SK-N-SH treated with all-trans-retinoic acid at 6 μM for 48 hours (cell line): ENCODE data around the gene CLEC20A.

ENCODE experiments used
- ATAC-seq: fragments of 200-7000 bp; cut with Tn5 transposase; 3 replicates; pipeline ENCODE4 v1.9.1; 2020; ENCODE audit warnings: mild to moderate bottlenecking, moderate library complexity
- ARNTL ChIP-seq: fragments of 450-650 bp; formaldehyde crosslinking; IDR thresholded peaks from 2 replicates; pipeline ENCODE4 v1.5.0; 2020; ENCODE audit warnings: low read depth, mild to moderate bottlenecking, moderate library complexity, borderline replicate concordance
- BACH2 ChIP-seq: fragments of 250-450 bp; sonication (Bioruptor Pico); IDR thresholded peaks from 2 replicates; pipeline ENCODE4 v1.9.0; 2021; ENCODE audit warnings: mild to moderate bottlenecking, borderline replicate concordance
- CSDC2 ChIP-seq: fragments of 250-450 bp; sonication (Bioruptor Pico); IDR thresholded peaks from 2 replicates; pipeline ENCODE4 v1.5.0; 2020; ENCODE audit warnings: mild to moderate bottlenecking, moderate library complexity
- GLIS3 ChIP-seq: fragments of 250-450 bp; sonication (Bioruptor Pico); IDR thresholded peaks from 2 replicates; pipeline ENCODE4 v1.5.0; 2020; ENCODE audit warnings: mild to moderate bottlenecking, moderate library complexity
- ISL1 ChIP-seq: fragments of 250-450 bp; sonication (Bioruptor Pico); IDR thresholded peaks from 2 replicates; pipeline ENCODE4 v2.1.2; 2022; ENCODE audit warnings: mild to moderate bottlenecking, moderate library complexity
- OSR1 ChIP-seq: fragments of 250-450 bp; sonication (Bioruptor Pico); IDR thresholded peaks from 2 replicates; pipeline ENCODE4 v1.8.0; 2022; ENCODE audit warnings: moderate library complexity, mild to moderate bottlenecking, inconsistent platforms
- PPARA ChIP-seq: fragments of 250-450 bp; sonication (Bioruptor Pico); IDR thresholded peaks from 2 replicates; pipeline ENCODE4 v1.5.0; 2020; ENCODE audit warnings: mild to moderate bottlenecking, borderline replicate concordance
- RARB ChIP-seq: fragments of 250-450 bp; sonication (Bioruptor Pico); IDR thresholded peaks from 2 replicates; pipeline ENCODE4 v1.8.0; 2021; ENCODE audit warnings: mild to moderate bottlenecking, moderate library complexity
- SNAI2 ChIP-seq: fragments of 250-450 bp; sonication (Bioruptor Pico); IDR thresholded peaks from 2 replicates; pipeline ENCODE4 v1.5.0; 2020; ENCODE audit warnings: mild to moderate bottlenecking, moderate library complexity
- TCF4 ChIP-seq: fragments of 250-450 bp; sonication (Bioruptor Pico); IDR thresholded peaks from 2 replicates; pipeline ENCODE4 v1.8.0; 2021; ENCODE audit warnings: mild to moderate bottlenecking, moderate library complexity, borderline replicate concordance
- TOX ChIP-seq: fragments of 250-450 bp; sonication (Bioruptor Pico); IDR thresholded peaks from 2 replicates; pipeline ENCODE4 v1.8.0; 2021; ENCODE audit warnings: mild to moderate bottlenecking, moderate library complexity, borderline replicate concordance
- ZC3H10 ChIP-seq: fragments of 250-450 bp; sonication (Bioruptor Pico); IDR thresholded peaks from 2 replicates; pipeline ENCODE4 v1.5.1; 2021; ENCODE audit warnings: mild to moderate bottlenecking, moderate library complexity
- ZFP3 ChIP-seq: fragments of 250-450 bp; sonication (Bioruptor Pico); IDR thresholded peaks from 2 replicates; pipeline ENCODE4 v1.5.0; 2020; ENCODE audit warnings: mild to moderate bottlenecking, moderate library complexity
- ZFP30 ChIP-seq: fragments of 450-650 bp; formaldehyde crosslinking; IDR thresholded peaks from 2 replicates; pipeline ENCODE4 v1.5.0; 2022; ENCODE audit warnings: mild to moderate bottlenecking, moderate library complexity
- ZNF565 ChIP-seq: fragments of 450-650 bp; formaldehyde crosslinking; conservative IDR thresholded peaks from 2 replicates; pipeline ENCODE4 v1.5.0; 2020; ENCODE audit warnings: low read depth, mild to moderate bottlenecking, moderate library complexity
- ZNF70 ChIP-seq: fragments of 450-650 bp; formaldehyde crosslinking; IDR thresholded peaks from 2 replicates; pipeline ENCODE4 v1.5.0; 2020; ENCODE audit warnings: mild to moderate bottlenecking, moderate library complexity
- ZNF8 ChIP-seq: fragments of 450-650 bp; formaldehyde crosslinking; IDR thresholded peaks from 2 replicates; pipeline ENCODE4 v1.5.0; 2020; ENCODE audit warnings: mild to moderate bottlenecking, moderate library complexity
- TF ChIP-seq, protein P1 (sequence below): fragments of 250-450 bp; sonication (Bioruptor Pico); IDR thresholded peaks from 2 replicates; pipeline ENCODE4 v1.8.0; 2021; ENCODE audit warnings: low read depth, mild to moderate bottlenecking, moderate library complexity, borderline replicate concordance
- TF ChIP-seq, protein P2 (sequence below): fragments of 250-450 bp; sonication (Bioruptor Pico); IDR thresholded peaks from 2 replicates; pipeline ENCODE4 v1.5.1; 2021; ENCODE audit warnings: mild to moderate bottlenecking, moderate library complexity
- TF ChIP-seq, protein P3 (sequence below): fragments of 250-450 bp; sonication (Bioruptor Pico); IDR thresholded peaks from 2 replicates; pipeline ENCODE4 v1.5.1; 2020; ENCODE audit warnings: low read depth, mild to moderate bottlenecking, moderate library complexity
- TF ChIP-seq, protein P4 (sequence below): fragments of 250-450 bp; sonication (Bioruptor Pico); IDR thresholded peaks from 2 replicates; pipeline ENCODE4 v1.8.0; 2020; ENCODE audit warnings: mild to moderate bottlenecking, moderate library complexity, borderline replicate concordance

The CLEC20A gene

DNA sequence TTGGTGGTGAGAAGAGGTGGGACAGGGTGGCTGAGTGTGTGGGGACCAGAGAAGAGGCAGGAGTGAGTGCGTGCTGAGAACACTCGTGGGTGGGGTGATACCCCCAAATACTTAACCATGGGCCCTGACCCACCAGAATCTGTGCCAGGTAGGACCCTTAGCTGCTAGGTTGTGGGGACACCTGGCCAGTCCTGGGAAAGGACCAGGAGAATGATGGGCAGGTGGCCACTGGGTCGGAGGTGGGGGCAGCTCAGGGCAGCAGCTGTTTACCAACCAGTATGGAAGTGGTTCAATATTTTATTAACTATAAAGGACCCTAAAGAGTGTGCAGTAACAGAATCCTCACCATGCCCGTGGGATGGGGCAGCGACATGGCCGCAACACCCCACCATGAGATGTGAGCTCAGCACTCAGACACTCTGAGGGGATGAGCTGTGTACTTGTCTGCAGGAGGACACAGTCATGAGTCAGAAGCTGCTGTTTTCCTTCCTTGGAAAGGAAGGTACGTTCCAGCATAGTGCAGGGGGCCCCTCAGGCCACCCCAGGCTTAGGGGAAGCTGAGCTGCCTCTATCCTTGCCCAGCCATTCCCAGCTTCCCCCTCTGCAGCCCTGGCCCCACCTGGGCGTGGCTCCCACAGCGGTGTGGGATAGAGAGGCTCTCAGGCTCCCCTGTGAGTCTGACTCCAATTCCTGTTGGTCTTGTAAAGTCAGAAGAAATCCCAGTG, 41.6 kb upstream of the CLEC20A start (continued):
- TF ChIP-seq OSR1 (CRISPR knock-in tag): no peak
- TF ChIP-seq, all 23 proteins: peak for 0

DNA sequence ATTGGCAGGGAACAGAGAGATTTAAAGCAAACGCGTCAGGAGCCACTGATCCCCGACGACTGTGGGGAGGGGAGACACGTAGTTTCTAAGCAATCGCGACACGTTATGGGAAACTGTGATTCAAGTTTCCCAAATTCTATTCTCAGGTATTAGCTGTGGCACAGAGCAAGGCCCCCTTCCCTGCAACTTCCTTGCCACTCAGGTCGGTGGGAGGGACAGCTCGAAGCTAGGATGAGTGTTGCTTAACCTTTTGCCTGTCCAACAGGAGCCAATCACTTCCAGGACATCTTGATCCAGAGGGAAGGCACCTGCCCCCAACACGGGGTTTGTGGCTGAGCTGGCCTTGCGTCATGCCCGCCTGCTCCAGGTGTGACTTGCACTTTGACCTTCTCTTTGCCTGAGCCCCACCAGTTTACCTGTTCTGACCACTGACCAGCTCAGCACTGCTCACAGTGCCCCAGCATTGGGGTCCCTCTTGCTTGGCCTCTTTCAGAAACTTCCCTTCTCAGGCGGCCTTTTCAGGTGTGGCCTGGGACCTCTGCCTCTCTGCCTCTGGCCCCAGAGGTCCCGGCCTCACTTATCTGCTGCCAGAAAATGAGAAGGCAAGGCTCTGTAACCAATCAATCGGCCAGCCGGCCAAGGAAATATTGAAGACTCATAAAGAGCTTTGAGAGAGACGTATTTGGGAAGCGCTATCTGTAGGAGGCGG, 40.8 kb upstream of the CLEC20A start:
- ATAC-seq: no peak
- TF ChIP-seq TOX (CRISPR knock-in tag) (no peak), ZC3H10 (CRISPR knock-in tag) (no peak), ARNTL (CRISPR knock-in tag) (no peak), GLIS3 (no peak), SNAI2 (no peak), RARB (CRISPR knock-in tag) (no peak), BACH2 (CRISPR knock-in tag) (no peak)
- TF ChIP-seq, protein P1, sequence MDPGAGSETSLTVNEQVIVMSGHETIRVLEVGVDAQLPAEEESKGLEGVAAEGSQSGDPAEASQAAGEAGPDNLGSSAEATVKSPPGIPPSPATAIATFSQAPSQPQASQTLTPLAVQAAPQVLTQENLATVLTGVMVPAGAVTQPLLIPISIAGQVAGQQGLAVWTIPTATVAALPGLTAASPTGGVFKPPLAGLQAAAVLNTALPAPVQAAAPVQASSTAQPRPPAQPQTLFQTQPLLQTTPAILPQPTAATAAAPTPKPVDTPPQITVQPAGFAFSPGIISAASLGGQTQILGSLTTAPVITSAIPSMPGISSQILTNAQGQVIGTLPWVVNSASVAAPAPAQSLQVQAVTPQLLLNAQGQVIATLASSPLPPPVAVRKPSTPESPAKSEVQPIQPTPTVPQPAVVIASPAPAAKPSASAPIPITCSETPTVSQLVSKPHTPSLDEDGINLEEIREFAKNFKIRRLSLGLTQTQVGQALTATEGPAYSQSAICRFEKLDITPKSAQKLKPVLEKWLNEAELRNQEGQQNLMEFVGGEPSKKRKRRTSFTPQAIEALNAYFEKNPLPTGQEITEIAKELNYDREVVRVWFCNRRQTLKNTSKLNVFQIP (CRISPR knock-in tag): no peak
- TF ChIP-seq, protein P2, sequence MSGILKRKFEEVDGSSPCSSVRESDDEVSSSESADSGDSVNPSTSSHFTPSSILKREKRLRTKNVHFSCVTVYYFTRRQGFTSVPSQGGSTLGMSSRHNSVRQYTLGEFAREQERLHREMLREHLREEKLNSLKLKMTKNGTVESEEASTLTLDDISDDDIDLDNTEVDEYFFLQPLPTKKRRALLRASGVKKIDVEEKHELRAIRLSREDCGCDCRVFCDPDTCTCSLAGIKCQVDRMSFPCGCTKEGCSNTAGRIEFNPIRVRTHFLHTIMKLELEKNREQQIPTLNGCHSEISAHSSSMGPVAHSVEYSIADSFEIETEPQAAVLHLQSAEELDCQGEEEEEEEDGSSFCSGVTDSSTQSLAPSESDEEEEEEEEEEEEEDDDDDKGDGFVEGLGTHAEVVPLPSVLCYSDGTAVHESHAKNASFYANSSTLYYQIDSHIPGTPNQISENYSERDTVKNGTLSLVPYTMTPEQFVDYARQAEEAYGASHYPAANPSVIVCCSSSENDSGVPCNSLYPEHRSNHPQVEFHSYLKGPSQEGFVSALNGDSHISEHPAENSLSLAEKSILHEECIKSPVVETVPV (CRISPR knock-in tag): no peak
- TF ChIP-seq, protein P3, sequence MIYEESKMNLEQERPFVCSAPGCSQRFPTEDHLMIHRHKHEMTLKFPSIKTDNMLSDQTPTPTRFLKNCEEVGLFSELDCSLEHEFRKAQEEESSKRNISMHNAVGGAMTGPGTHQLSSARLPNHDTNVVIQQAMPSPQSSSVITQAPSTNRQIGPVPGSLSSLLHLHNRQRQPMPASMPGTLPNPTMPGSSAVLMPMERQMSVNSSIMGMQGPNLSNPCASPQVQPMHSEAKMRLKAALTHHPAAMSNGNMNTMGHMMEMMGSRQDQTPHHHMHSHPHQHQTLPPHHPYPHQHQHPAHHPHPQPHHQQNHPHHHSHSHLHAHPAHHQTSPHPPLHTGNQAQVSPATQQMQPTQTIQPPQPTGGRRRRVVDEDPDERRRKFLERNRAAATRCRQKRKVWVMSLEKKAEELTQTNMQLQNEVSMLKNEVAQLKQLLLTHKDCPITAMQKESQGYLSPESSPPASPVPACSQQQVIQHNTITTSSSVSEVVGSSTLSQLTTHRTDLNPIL (CRISPR knock-in tag): no peak

DNA sequence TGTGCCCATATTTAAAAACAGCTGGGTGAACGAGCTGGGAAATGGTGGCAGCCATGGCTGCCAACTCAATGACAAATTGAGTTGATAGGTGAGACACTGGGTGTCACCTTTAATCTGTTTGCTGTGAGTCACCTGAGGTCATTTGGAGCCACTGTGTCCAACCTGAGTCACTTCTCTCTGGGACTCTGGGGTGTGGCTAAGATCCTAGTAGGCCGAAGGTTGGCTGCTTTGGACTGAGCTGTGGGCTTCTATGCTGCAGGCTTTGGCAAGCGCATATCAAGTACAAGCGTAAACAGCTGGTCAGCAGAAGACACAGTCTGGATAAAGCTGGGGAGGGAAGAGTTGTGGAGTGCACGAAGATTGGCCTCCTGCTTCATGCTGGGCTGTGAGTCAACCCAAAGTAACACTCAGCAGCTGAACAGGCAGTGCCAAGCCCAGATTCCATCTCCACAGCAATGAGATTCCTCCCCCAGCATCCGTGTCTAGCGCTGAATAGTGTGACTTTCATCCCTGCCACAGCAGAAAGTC, 40.1 kb upstream of the CLEC20A start:
- TF ChIP-seq ZFP3 (no peak), ISL1 (no peak), GLIS3 (no peak), TCF4 (CRISPR knock-in tag) (no peak), ZC3H10 (CRISPR knock-in tag) (no peak), TOX (CRISPR knock-in tag) (no peak), ARNTL (CRISPR knock-in tag) (no peak), PPARA (CRISPR knock-in tag) (no peak), ZNF70 (no peak), OSR1 (CRISPR knock-in tag) (no peak), SNAI2 (no peak), ZFP30 (CRISPR knock-in tag) (no peak), ZNF565 (CRISPR knock-in tag) (no peak), ZNF8 (CRISPR knock-in tag) (no peak)
- TF ChIP-seq, protein P3 (CRISPR knock-in tag): no peak
- TF ChIP-seq, protein P1 (CRISPR knock-in tag): no peak
- peak; percentile 74 for ATAC-seq

DNA sequence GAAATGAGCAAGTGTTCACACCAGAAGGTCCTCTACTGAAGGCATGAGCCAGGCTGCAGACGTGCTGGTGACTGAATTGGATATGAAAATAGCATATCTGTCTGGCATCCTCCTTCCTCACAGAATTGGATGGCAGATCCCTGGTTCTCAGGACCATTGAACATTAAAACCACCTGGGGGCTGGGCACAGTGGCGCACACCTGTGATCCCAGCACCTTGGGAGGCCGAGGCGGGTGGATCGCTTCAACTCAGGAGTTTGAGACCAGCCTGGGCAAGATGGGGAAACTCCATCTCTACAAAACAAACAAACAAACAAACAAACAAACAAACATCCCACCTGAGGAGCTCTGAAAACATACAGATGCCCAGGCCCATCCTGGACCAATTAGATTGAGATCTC, 39.6 kb upstream of the CLEC20A start:
- ATAC-seq: no peak
- TF ChIP-seq ISL1: no peak
- TF ChIP-seq CSDC2 (CRISPR knock-in tag): no peak
- no peak for TF ChIP-seq ARNTL (CRISPR knock-in tag)
- TF ChIP-seq, protein P2 (CRISPR knock-in tag): no peak
- no peak for TF ChIP-seq PPARA (CRISPR knock-in tag)
- no peak for TF ChIP-seq ZNF70
- TF ChIP-seq BACH2 (CRISPR knock-in tag): no peak
- TF ChIP-seq TCF4 (CRISPR knock-in tag): no peak
- TF ChIP-seq GLIS3: no peak
- TF ChIP-seq, protein P4, sequence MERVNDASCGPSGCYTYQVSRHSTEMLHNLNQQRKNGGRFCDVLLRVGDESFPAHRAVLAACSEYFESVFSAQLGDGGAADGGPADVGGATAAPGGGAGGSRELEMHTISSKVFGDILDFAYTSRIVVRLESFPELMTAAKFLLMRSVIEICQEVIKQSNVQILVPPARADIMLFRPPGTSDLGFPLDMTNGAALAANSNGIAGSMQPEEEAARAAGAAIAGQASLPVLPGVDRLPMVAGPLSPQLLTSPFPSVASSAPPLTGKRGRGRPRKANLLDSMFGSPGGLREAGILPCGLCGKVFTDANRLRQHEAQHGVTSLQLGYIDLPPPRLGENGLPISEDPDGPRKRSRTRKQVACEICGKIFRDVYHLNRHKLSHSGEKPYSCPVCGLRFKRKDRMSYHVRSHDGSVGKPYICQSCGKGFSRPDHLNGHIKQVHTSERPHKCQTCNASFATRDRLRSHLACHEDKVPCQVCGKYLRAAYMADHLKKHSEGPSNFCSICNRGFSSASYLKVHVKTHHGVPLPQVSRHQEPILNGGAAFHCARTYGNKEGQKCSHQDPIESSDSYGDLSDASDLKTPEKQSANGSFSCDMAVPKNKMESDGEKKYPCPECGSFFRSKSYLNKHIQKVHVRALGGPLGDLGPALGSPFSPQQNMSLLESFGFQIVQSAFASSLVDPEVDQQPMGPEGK (CRISPR knock-in tag): no peak
- no peak for TF ChIP-seq OSR1 (CRISPR knock-in tag)
